Measurements from ENCODE around the gene APOBEC3H.

Gene APOBEC3H

GRCh38 chr22:39114112-39114511, 17.1 kb downstream of the APOBEC3H start:
- DNase-seq = no peak

GRCh38 chr22:39115570-39115969, 18.5 kb downstream of the APOBEC3H start:
- DNase-seq = no peak

GRCh38 chr22:39115977-39116621, 19.1 kb downstream of the APOBEC3H start:
- DNase-seq = no peak

- DNase-seq = no peak
Measured at GRCh38 chr22:39117585-39118191, 20.6 kb downstream of the APOBEC3H start.

GRCh38 chr22:39120983-39121382, 23.9 kb downstream of the APOBEC3H start:
- DNase-seq = no peak

GRCh38 chr22:39122772-39123470, 25.9 kb downstream of the APOBEC3H start:
- no peak for DNase-seq

GRCh38 chr22:39123751-39124581, 26.9 kb downstream of the APOBEC3H start:
- DNase-seq = no peak

- DNase-seq = no peak
Measured at GRCh38 chr22:39125622-39126021, 28.6 kb downstream of the APOBEC3H start.

- DNase-seq = no peak
Measured at GRCh38 chr22:39128508-39128907, 31.5 kb downstream of the APOBEC3H start.

GRCh38 chr22:39129081-39129480, 32.0 kb downstream of the APOBEC3H start:
- DNase-seq = no peak

GRCh38 chr22:39129746-39130145, 32.7 kb downstream of the APOBEC3H start:
- DNase-seq = no peak

GRCh38 chr22:39130152-39130704, 33.2 kb downstream of the APOBEC3H start:
- no peak for DNase-seq

- DNase-seq = no peak
Measured at GRCh38 chr22:39130892-39131855, 34.1 kb downstream of the APOBEC3H start.

- no peak for DNase-seq
Measured at GRCh38 chr22:39132281-39132680, 35.2 kb downstream of the APOBEC3H start.

GRCh38 chr22:39132871-39133524, 36.0 kb downstream of the APOBEC3H start:
- DNase-seq = no peak

GRCh38 chr22:39133871-39134270, 36.8 kb downstream of the APOBEC3H start:
- no peak for DNase-seq

- DNase-seq = no peak
Measured at GRCh38 chr22:39134366-39135091, 37.5 kb downstream of the APOBEC3H start.

- no peak for DNase-seq
Measured at GRCh38 chr22:39135092-39135896, 38.2 kb downstream of the APOBEC3H start.

- no peak for DNase-seq
Measured at GRCh38 chr22:39136317-39136716, 39.3 kb downstream of the APOBEC3H start.

Measured in KG1 (cell line).